ENCODE data around the gene SLC6A19.

SLC6A19 gene

GRCh38 chr5:1169211-1170115, 31.9 kb upstream of the SLC6A19 start:
- in situ Hi-C loops (cut with MboI; ENCODE audit: low sequenced_read_pairs): loop anchor here (10.0 to 25.0 kb wide), 2 partner anchors 232 to 475 kb away; no protein-coding TSS in a partner anchor
- Histone ChIP-seq H3K4me3 (no peak overlapping the region), H3K27me3 (ENCODE audit: low read depth) (no peaks in the 10 kb centered on the region), H3K4me1 (no peaks in the 10 kb centered on the region; the same call in 1 of the 2 replicates), H3K36me3 (replicated peaks) (no peaks in the 10 kb centered on the region), H3K9me3 (no peaks in the 10 kb centered on the region)
- DNase-seq (ENCODE audit: low spot score in 2 of 2): no peak

GRCh38 chr5:1171340-1171941, 30.0 kb upstream of the SLC6A19 start:
- in situ Hi-C loops (cut with MboI; ENCODE audit: low sequenced_read_pairs): loop anchor here (10.0 to 25.0 kb wide), 2 partner anchors 234 to 473 kb away; no protein-coding TSS in a partner anchor
- Histone ChIP-seq H3K36me3 (replicated peaks) (no peaks in the 10 kb centered on the region), H3K27me3 (ENCODE audit: low read depth) (no peaks in the 10 kb centered on the region), H3K4me3 (no peak overlapping the region), H3K4me1 (no peaks in the 10 kb centered on the region; the same call in 1 of the 2 replicates), H3K9me3 (no peaks in the 10 kb centered on the region)
- DNase-seq (ENCODE audit: low spot score in 2 of 2): no peak

GRCh38 chr5:1172007-1172581, 29.3 kb upstream of the SLC6A19 start:
- H3K9me3 ChIP-seq: no peaks in the 10 kb centered on the region
- no peaks in the 10 kb centered on the region; the same call in 1 of the 2 replicates for H3K4me1 ChIP-seq
- H3K36me3 ChIP-seq (replicated peaks): no peaks in the 10 kb centered on the region
- in situ Hi-C loops (cut with MboI; ENCODE audit: low sequenced_read_pairs): loop anchor here (10.0 to 25.0 kb wide), 2 partner anchors 235 to 473 kb away; no protein-coding TSS in a partner anchor
- no peak overlapping the region for H3K4me3 ChIP-seq
- DNase-seq (ENCODE audit: low spot score in 2 of 2): no peak
- H3K27me3 ChIP-seq (ENCODE audit: low read depth): no peaks in the 10 kb centered on the region

GRCh38 chr5:1172670-1173404, 28.6 kb upstream of the SLC6A19 start:
- Histone ChIP-seq H3K9me3 (no peaks in the 10 kb centered on the region), H3K4me3 (no peak overlapping the region), H3K27me3 (ENCODE audit: low read depth) (no peaks in the 10 kb centered on the region), H3K4me1 (no peaks in the 10 kb centered on the region; the same call in 1 of the 2 replicates), H3K36me3 (replicated peaks) (no peaks in the 10 kb centered on the region)
- in situ Hi-C loops (cut with MboI; ENCODE audit: low sequenced_read_pairs): loop anchor here (10.0 to 25.0 kb wide), 2 partner anchors 236 to 472 kb away; no protein-coding TSS in a partner anchor
- DNase-seq (ENCODE audit: low spot score in 2 of 2): peak in 1 of 2 experiments; percentile 42

GRCh38 chr5:1173485-1174070, 27.8 kb upstream of the SLC6A19 start:
- no peak for DNase-seq (ENCODE audit: low spot score in 2 of 2)
- Histone ChIP-seq H3K9me3 (no peaks in the 10 kb centered on the region), H3K4me1 (no peaks in the 10 kb centered on the region; the same call in 1 of the 2 replicates), H3K36me3 (replicated peaks) (no peaks in the 10 kb centered on the region), H3K27me3 (ENCODE audit: low read depth) (no peaks in the 10 kb centered on the region), H3K4me3 (no peak overlapping the region)
- in situ Hi-C loops (cut with MboI; ENCODE audit: low sequenced_read_pairs): loop anchor here (10.0 to 25.0 kb wide), 2 partner anchors 236 to 471 kb away; no protein-coding TSS in a partner anchor

- in situ Hi-C loops (cut with MboI; ENCODE audit: low sequenced_read_pairs): loop anchor here (10.0 to 25.0 kb wide), 2 partner anchors 237 to 470 kb away; no protein-coding TSS in a partner anchor
- H3K4me3 ChIP-seq: no peak overlapping the region
Observed at GRCh38 chr5:1174122-1174936, 27.1 kb upstream of the SLC6A19 start.

GRCh38 chr5:1175015-1175414, 26.4 kb upstream of the SLC6A19 start:
- Histone ChIP-seq H3K9me3 (no peaks in the 10 kb centered on the region), H3K27me3 (ENCODE audit: low read depth) (no peaks in the 10 kb centered on the region), H3K4me3 (no peak overlapping the region), H3K36me3 (replicated peaks) (no peaks in the 10 kb centered on the region), H3K4me1 (no peaks in the 10 kb centered on the region; the same call in 1 of the 2 replicates)
- in situ Hi-C loops (cut with MboI; ENCODE audit: low sequenced_read_pairs): loop anchor here (10.0 kb wide), 1 partner anchor 470 kb away; no protein-coding TSS in a partner anchor
- DNase-seq (ENCODE audit: low spot score in 2 of 2): no peak

More at GRCh38 chr5:1174122-1174936, 27.1 kb upstream of the SLC6A19 start:
- no peaks in the 10 kb centered on the region for H3K36me3 ChIP-seq (replicated peaks)
- H3K9me3 ChIP-seq: no peaks in the 10 kb centered on the region
- peak; percentile 42 to 83 for DNase-seq (ENCODE audit: low spot score in 2 of 2)
- H3K4me1 ChIP-seq: no peaks in the 10 kb centered on the region; the same call in 1 of the 2 replicates
- no peaks in the 10 kb centered on the region for H3K27me3 ChIP-seq (ENCODE audit: low read depth)

- no peak for DNase-seq (ENCODE audit: low spot score in 2 of 2)
- Histone ChIP-seq H3K36me3 (replicated peaks) (no peaks in the 10 kb centered on the region), H3K27me3 (ENCODE audit: low read depth) (no peaks in the 10 kb centered on the region), H3K9me3 (no peaks in the 10 kb centered on the region), H3K4me1 (no peaks in the 10 kb centered on the region; the same call in 1 of the 2 replicates), H3K4me3 (no peak overlapping the region)
- in situ Hi-C loops (cut with MboI; ENCODE audit: low sequenced_read_pairs): loop anchor here (10.0 kb wide), 1 partner anchor 469 kb away; no protein-coding TSS in a partner anchor
Observed at GRCh38 chr5:1175801-1176472, 25.5 kb upstream of the SLC6A19 start.

- no peaks in the 10 kb centered on the region for H3K9me3 ChIP-seq
- no peaks in the 10 kb centered on the region for H3K36me3 ChIP-seq (replicated peaks)
- in situ Hi-C loops (cut with MboI; ENCODE audit: low sequenced_read_pairs): loop anchor here (10.0 kb wide), 1 partner anchor 468 kb away; no protein-coding TSS in a partner anchor
- no peak overlapping the region for H3K4me3 ChIP-seq
- DNase-seq (ENCODE audit: low spot score in 2 of 2): peak in 1 of 2 experiments; percentile 41
- H3K4me1 ChIP-seq: no peaks in the 10 kb centered on the region; the same call in 1 of the 2 replicates
- no peaks in the 10 kb centered on the region for H3K27me3 ChIP-seq (ENCODE audit: low read depth)
Observed at GRCh38 chr5:1176473-1177391, 24.7 kb upstream of the SLC6A19 start.

- H3K27me3 ChIP-seq (ENCODE audit: low read depth): no peaks in the 10 kb centered on the region
- no peaks in the 10 kb centered on the region; the same call in 1 of the 2 replicates for H3K4me1 ChIP-seq
- H3K9me3 ChIP-seq: no peaks in the 10 kb centered on the region
- no peaks in the 10 kb centered on the region for H3K36me3 ChIP-seq (replicated peaks)
- DNase-seq (ENCODE audit: low spot score in 2 of 2): no peak
- no peak overlapping the region for H3K4me3 ChIP-seq
- in situ Hi-C loops (cut with MboI; ENCODE audit: low sequenced_read_pairs): loop anchor here (10.0 kb wide), 1 partner anchor 467 kb away; no protein-coding TSS in a partner anchor
Observed at GRCh38 chr5:1177826-1178528, 23.4 kb upstream of the SLC6A19 start.
